Activated gamma-delta T cell (primary cell): ENCODE data around the gene DDX50.
"Not testable (repeated sequence)": the region's sequence is repeated elsewhere in the genome, so short reads cannot be mapped to it uniquely, and the experiment has no call there.

Experiments used
- DNase-seq: peaks from one replicate; lab custom pipeline; 2025; lab: John Stamatoyannopoulos, UW

Gene DDX50

DNA sequence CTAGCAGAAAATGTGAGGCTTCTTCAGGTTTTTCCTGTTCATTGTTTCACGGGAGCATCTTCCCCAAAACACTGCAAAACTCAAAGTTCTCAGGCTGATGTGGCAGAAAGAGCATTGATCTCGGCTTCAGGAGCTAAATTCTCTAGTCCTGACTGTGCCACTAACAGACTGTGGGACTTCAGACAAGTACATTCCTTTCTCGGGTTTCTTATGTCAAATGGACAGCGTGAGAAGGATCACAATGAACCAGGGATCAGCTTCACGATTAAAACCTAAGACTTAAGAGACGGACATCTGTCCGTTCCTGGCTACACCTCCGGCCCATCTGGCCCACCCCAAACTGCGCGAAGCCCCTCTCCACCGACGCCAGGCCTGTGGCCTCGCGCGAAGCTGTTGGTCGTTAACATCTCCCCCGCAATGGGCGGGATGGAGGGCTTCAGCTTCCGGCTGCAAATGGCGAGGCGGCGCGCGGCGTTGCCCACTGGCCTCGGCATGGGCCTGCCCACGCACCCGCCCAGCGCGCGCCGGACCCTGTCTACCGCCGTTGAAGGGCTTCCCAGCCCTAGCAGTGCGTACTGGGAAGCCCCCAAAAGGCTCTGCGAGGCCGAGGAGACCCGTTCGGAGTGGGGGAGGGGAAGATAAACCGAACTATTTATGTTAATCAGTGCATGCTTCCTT, 549 bp upstream of the DDX50 start:
- peak; percentile 50 for DNase-seq

DNA sequence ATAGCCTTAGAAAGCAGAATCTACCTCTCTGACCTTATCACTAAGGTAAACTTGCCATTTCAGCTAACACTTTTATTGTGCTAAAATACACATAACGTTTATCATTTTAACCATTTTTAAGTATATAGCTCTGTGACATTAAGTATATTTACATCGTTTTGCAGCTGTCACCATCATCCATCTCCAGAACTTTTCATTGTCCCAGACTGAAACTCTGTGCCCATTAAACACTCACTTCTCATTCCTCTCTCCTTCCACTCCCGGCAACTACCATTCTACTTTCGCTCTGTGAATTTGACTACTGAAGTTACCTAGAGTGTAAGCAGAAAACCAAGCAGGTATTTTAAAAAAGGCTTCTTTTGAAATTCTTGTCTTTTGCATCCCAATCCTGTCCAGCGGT, 1.3 kb downstream of the DDX50 start:
- no peak for DNase-seq

DNA sequence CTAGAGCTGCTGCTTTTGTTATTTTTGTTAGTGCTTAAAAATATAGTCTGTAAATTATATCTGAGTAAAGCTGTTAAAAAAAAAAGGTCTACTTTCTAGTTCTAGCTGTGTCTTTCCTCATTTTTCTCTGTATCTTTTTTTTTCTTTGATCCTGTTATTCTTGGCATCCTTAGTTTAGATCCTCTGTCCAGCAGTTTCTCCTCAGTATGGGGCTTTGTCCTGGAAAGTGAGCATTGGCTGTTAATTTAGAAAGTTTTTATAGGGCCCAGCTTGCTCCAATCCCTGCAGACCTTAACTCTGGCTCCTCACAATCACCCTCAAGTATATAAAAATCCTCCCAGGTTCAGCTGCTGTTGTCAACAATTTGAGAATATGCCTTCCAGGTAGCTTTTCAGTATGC, 23.5 kb downstream of the DDX50 start:
- DNase-seq = no peak

DNA sequence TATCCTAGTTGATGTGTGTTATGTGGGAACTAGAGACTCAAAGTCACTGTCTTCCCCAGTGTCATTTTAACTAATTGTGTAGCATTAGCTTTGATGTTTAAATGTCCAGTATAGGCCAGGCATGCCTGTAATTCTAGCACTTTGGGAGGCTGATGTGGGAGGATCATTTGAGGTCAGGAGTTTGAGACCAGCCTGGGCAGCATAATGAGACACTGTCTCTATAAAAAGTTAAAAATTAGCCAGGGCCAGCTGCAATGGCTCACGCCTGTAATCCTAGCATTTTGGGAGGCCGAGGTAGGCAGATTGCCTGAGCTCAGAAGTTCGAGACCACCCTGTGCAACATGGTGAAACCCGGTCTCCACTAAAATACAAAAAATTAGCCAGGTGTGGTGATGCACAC, 24.4 kb downstream of the DDX50 start:
- no peak for DNase-seq

DNA sequence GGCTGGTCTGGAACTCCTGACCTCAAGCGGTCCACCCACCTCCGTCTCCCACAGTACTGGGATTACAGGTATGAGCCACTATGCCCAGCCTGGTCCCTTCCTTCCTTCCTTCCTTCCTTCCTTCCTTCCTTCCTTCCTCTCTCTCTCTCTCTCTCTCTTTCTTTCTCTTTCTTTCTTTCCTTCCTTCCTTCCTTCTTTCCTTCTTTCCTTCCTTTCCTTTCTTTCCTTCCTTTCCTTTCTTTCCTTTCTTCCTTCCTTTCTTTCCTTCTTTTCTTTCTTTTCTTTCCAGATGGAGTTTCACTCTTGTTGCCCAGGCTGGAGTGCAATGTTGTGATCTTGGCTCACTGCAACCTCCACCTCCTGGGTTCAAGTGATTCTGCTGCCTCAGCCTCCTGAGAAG, 28.0 kb downstream of the DDX50 start:
- DNase-seq = not testable (repeated sequence)

DNA sequence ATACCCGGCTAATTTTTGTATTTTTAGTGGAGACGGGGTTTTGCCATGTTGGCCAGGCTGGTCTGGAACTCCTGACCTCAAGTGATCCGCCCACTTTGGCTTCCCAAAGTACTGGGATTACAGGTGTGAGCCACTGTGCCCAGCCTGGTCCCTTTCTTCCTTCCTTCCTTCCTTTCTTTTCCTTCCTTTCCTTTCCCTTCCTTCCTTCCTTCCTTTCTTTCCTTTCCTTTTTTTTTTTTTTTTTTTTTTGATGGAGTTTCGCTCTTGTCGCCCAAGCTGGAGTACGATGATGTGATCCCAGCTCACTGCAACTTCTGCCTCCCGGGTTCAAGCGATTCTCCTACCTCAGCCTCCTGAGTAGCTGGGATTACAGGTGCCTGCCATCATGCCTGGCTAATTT, 28.8 kb downstream of the DDX50 start:
- not testable (repeated sequence) for DNase-seq

DNA sequence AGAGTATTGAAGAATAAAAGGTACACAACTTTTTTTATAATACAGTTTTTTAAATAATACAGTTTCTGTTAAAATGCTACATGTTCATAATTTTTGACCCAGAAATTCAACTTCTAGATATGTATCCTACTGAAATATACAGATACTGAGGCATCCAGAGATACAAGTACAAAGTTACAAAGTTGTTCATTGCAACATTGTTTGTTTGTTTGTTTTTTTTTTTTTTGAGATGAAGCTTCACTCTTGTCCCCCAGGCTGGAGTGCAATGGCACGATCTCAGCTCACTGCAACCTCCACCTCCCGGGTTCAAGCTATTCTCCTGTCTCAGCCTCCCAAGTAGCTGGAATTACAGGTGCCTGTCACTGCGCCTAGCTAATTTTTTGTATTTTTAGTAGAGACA, 31.7 kb downstream of the DDX50 start:
- DNase-seq = not testable (repeated sequence)

DNA sequence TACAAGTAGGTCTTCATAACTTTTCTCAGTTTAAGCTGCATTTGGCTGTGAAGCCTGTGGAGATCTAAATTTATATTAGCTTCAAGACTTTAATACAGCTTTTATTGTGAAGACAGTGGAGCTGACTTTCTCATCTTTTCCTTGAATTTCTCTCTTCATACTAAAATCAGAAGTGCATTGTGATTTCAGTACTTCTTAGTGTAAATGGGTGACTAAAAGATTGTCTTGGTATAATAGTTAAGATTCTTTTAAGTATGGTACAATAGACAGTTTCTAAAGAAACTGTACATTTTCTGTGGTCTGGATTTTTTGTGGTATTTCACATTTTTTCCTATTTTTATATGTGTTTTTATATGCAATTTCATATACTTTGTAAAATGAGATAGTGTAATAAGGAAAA, 33.9 kb downstream of the DDX50 start:
- DNase-seq = no peak

DNA sequence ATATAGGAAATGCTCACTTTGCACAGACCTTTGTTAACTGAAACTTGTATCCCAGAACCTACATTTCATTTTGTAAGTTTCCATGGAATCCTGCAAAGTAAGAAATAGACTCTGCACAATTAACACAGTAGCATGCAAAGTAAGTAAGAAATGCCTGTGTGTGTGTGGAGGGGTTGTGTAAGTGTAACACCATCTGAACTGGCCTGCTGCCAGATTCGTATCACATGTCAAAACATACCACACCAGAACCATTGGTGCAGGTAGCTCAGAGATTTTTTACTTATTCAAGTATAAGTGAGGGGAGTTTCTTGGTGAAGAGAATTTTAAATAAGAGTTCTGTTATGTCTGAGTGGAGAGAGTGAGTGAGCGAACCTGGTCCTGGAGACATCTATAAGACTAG, 37.0 kb downstream of the DDX50 start:
- DNase-seq = no peak

DNA sequence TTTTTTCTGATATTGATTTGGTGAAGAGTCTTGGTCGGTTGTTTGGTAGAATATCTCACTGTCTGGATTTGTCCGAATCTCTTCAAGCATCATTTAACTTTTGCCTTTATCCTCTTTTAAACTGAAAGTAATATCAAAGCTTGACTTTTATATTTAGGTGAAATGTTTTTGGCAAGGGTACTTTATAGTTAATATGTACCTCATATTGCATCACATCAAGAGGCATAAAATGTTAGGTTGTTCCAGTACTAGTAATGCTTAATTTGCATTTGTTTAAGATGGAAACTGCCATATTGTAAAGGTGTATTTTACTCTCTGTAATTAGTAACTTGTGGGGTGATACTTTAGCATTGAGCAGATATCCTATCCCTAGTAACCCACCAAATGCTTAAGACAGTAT, 37.8 kb downstream of the DDX50 start:
- DNase-seq = no peak

DNA sequence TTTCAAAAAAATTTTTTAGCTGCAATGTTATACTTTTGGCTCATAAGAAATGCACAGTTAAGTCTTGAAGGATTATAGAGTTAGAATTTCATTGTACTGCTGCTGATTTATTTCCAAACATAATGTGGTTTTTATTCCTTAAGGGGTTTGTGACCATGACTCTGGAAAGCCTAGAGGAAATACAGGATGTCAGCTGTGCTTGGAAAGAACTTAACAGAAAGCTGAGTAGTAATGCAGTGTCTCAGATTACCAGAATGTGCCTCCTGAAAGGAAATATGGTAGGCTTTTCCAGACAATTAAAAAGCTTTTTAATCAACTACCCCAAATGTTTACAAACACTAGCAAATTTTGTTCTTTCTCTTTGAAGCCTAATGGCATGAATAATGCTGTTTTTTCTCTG, 39.8 kb downstream of the DDX50 start:
- not testable (repeated sequence) for DNase-seq

DNA sequence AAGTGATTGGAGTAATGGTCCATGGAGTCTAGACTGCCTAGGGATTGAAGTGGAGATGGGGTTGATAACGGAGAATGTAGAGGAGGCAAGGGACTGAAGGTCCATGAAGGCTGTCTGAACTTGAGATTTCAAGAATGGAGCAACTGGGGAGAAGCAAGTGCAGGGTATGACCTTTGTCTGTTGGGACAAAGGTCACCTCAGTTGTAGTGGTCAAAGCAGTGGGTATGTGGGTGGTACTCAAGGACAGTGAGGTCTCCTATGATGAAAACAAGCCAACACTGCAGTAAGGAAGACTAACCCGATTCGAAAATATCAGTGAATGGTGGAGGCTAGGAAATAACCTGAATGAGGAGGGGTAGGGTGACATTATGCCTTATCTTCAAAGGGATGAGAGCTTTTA, 49.5 kb downstream of the DDX50 start:
- no peak for DNase-seq

DNA sequence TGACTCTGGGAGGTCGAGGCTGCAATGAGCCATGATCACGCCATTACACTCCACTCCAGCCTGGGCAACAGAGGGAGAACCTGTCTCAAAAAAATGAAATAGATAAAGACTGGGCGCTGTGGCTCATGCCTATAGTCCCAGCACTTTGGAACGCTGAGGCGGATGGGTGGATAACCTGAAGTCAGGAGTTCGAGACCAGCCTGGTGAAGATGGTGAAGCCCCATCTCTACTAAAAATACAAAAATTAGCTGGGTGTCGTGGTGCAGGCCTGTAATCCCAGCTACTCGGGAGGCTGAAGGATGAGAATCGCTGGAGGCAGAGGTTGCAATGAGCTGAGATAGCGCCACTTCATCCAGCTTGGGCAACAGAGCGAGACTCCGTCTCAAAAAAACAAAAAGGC, 53.8 kb downstream of the DDX50 start:
- DNase-seq = no peak

DNA sequence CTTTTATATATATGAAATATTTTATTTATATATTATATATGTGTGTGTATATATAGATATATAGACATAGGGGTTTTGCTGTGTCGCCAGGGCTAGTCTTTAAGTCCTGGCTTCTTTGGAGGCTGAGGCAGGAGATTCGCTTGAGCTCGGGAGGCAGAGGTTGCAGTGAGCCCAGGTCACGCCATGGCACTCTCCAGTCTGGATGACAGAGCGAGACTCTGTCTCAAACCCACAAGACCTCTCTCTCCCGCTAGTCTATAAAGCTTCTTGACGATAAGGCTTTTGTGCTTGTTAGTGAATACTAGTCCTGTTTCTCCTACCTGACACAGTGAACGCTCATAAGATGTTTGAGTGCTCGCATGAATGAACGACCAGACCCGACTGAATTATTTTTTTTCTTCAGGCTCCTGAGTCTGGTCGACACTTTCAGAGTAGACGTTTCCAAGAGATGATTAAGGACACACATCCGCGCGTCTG, 54.3 kb downstream of the DDX50 start:
- DNase-seq = no peak

DNA sequence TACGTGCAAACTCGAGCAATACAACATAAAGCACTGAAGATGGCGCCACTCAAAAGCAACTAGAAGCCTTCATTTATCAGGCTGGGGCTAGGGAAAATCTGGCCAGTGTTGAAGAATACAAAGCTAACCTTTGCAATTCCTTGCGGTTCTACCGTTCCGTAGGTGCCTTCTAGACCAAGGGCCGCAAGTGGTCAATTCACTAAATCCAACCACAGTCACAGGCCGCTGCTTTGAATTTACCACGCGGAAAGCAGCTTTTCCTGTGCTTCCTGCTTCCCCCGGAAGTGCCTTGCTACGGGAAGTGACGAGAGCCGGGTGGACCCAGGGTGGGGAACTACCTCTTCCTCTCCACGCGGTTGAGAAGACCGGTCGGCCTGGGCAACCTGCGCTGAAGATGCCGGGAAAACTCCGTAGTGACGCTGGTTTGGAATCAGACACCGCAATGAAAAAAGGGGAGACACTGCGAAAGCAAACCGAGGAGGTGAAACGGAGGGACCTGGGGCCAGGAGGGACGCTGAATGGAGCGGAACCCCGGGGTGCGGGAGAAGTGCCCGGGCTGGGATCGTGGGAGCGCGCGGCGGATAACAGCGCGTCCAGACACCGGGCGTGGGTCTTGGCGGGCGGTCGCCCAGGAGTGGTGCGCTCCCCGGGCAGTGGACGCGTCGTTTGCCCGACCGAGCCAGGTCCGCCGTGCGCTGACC, 54.9 kb downstream of the DDX50 start, which contains the start of gene DDX21:
TSS of gene DDX21 (plus strand) at position 339 of the 701 bp plus-strand sequence. CDS start at position 395, 56 bp downstream.
- DNase-seq = peak; percentile 43

DNA sequence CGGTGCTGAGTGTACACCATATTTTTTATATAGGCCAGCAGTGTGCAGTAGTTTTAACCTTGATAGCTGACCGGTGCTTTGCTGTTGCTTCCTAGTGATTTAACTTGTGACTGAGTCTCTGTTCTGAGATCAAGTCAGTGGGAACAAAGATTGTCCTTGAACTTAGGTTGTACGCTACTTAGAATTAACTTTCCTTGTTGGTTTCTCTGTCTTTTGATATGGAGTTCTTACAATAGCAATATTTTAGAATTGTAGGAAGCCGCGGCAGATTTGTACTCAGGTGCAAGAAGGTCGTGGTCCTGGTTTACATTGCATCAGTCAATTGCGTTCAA, 56.1 kb downstream of the DDX50 start:
- no peak for DNase-seq

DNA sequence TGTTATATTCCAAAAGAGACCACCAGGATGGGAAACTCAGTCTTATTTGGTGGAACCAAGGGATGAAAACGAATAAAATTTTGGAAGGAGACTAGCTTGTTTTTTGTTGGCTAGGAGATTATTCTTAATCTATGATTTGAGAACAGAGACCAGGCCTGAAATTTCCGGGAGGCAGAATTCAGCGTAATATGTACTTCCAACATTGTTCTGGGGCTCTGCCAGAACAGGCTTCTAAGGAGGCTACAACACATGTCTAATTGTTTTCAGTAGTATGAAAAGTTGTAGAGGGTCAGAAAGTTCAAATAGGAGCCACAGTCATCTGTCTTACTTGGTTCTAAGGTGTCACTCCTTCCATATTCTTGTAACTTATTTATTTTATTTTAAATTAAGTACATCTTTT, 56.5 kb downstream of the DDX50 start:
- DNase-seq = no peak

DNA sequence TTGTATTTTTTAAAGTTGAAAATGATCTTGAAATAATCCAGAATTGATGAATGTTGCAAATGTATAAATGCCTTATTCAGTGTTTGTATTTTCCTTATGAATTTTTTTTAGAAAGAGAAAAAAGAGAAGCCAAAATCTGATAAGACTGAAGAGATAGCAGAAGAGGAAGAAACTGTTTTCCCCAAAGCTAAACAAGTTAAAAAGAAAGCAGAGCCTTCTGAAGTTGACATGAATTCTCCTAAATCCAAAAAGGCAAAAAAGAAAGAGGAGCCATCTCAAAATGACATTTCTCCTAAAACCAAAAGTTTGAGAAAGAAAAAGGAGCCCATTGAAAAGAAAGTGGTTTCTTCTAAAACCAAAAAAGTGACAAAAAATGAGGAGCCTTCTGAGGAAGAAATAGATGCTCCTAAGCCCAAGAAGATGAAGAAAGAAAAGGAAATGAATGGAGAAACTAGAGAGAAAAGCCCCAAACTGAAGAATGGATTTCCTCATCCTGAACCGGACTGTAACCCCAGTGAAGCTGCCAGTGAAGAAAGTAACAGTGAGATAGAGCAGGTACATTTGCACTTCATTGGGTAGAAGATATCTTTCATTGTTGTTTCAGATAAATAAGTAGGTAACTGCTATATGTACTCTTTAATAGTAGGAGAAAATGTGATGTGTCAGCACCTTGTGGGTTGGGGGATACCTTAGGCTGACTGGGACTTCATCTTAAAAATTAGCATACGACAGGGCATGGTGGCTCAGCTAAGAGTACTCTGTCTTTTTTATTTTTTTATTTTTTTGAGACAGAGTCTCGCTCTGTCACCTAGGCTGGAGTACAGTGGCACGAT, 58.8 kb downstream of the DDX50 start:
- no peak for DNase-seq

DNA sequence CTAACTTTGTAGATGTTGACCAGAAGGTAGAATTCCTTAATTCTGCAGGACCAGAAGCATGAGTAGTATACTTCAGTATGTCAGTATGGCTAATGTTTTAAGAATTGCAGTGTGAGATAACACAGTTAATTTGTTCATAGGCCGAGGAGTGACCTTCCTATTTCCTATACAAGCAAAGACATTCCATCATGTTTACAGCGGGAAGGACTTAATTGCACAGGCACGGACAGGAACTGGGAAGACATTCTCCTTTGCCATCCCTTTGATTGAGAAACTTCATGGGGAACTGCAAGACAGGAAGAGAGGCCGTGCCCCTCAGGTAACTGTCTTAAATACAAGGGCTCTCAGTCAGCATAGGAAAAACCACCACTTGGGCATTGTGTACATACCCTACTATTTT, 62.0 kb downstream of the DDX50 start:
- no peak for DNase-seq

DNA sequence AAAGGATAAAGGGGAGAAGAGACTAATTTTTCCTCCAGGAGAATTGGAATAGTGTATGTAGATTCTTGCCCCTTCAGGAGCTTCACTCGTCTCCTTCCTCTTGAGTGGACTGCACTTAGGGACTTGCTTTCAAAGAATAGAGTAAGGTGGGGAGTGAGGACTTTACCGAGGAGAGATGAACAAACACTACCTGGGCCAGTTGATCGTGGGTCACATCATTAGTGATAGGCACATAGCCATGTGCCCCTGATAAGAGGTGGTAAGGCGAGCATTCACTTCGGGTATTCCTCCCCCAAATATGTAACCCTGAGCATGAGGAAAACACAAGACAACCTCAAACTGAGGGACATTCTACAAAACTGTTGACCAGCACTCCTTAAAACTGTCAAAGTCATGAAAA, 72.9 kb downstream of the DDX50 start:
- no peak for DNase-seq

DNA sequence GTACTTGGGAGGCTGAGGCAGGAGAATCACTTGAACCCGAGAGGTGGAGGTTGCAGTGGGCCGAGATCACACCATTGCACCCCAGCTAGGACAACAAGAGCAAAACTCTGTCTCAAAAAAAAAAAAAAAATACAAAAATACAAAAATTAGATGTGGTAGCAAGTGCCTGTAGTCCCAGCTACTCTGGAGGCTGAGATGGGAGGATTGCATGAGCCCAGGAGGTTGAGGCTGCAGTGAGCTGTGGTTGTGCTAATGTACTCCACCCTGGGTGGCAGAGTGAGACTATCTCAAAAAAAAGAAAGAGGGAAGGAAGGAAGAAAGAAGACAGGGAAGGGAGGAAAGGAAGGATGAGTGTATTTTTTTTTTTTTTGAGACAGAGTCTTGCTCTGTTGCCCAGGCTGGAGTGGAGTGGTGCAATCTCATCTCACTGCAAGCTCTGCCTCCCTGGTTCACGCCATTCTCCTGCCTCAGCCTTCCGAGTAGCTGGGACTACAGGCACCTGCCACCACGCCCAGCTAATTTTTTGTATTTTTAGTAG, 74.9 kb downstream of the DDX50 start:
- DNase-seq = not testable (repeated sequence)

DNA sequence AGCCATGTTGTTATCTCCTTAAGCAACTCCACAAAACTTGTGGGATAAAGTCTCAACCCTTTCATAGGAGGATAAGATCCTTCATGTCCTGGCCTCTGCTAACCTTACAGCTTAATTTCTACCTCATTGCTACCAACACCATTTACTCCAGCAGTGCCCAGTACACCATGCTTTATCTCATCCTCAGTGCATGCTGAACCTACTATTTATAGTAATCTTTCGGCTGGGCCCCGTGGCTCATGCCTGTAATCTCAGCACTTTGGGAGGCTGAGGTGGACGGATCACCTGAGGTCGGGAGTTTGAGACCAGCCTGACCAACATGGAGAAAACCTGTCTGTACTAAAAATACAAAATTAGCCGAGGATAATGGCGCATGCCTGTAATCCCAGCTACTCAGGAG, 78.6 kb downstream of the DDX50 start:
- not testable (repeated sequence) for DNase-seq

DNA sequence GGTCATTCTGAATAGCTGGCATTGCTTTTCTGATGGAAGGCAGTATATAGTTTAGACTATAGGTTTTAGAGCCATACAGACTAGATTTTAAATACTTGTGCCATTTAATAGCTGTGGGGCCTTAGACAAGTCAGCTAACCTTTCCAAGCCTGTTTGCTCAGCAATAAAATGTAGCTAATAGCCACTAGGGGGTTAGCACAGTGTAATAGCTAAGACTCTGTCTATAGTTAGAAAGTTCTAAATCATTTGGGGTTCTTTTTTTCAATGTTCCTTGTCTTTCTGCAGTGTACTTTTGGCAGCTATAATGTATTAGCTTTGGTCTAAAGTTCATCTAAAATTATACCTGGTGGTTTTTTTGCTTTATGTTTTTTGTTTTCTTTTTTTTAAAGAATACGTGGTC, 80.0 kb downstream of the DDX50 start:
- no peak for DNase-seq
